Effector memory CD8-positive, alpha-beta T cell (primary cell): ENCODE measurements around the gene GRIPAP1.

ENCODE experiments used
- ATAC-seq: fragments of 150-1000 bp; cut with Tn5 transposase; replicated peaks from 2 replicates; pipeline ENCODE4 v1.10.0; 2021; ENCODE audit warnings: mild to moderate bottlenecking, moderate library complexity
- DNase-seq, 3 experiments: peaks; one replicate each; pipeline ENCODE4 v3.0.0; 2021
- H3K27ac Mint-ChIP-seq, 2 donors: one replicate each; pipeline ENCODE4 v1.8.0; 2022; ENCODE audit warnings: mild to moderate bottlenecking in 2 of 2, mixed read lengths in 2 of 2, moderate library complexity in 2 of 2
- H3K27me3 Mint-ChIP-seq, 2 donors: one replicate each; pipeline ENCODE4 v1.8.0; 2022; ENCODE audit warnings: mixed read lengths in 2 of 2
- H3K36me3 Mint-ChIP-seq: one replicate; pipeline ENCODE4 v1.8.0; 2022; ENCODE audit warnings: mild to moderate bottlenecking, moderate library complexity, mixed read lengths; ENCODE audit not compliant: insufficient read depth
- H3K4me1 Mint-ChIP-seq, 2 donors: one replicate each; pipeline ENCODE4 v1.8.0; 2022; ENCODE audit warnings: low read depth in 2 of 2, mixed read lengths in 2 of 2
- H3K4me3 Mint-ChIP-seq, 2 donors: one replicate each; pipeline ENCODE4 v1.8.0; 2022; ENCODE audit warnings: mild to moderate bottlenecking in 2 of 2, mixed read lengths in 2 of 2, moderate library complexity in 2 of 2
- H3K9me3 Mint-ChIP-seq, 2 donors: one replicate each; pipeline ENCODE4 v1.8.0; 2022; ENCODE audit warnings: mixed read lengths in 2 of 2

Gene GRIPAP1

GRCh38 chrX:48939524-48940228 lies 62.4 kb downstream of the GRIPAP1 start:
- no peak for DNase-seq
- H3K27ac Mint-ChIP-seq: peak overlapping the region; percentile 96 to 97
- H3K36me3 Mint-ChIP-seq: peaks cover 74% of the 10 kb centered on the region
- H3K9me3 Mint-ChIP-seq: no peaks in the 10 kb centered on the region
- no peaks in the 10 kb centered on the region for H3K27me3 Mint-ChIP-seq
- peak overlapping the region; percentile 83 to 89 for H3K4me3 Mint-ChIP-seq
- ATAC-seq: peak; percentile 11
- peaks cover 58 to 60% of the 10 kb centered on the region in 2 donors for H3K4me1 Mint-ChIP-seq

GRCh38 chrX:48938721-48939425 lies 63.2 kb downstream of the GRIPAP1 start:
- H3K9me3 Mint-ChIP-seq: no peaks in the 10 kb centered on the region
- peak; percentile 45 for ATAC-seq
- peak; percentile 32 to 59 (median 51) for DNase-seq
- H3K27ac Mint-ChIP-seq: peak overlapping the region; percentile 96 to 97
- peak overlapping the region; percentile 83 to 89 for H3K4me3 Mint-ChIP-seq
- peaks cover 60 to 63% of the 10 kb centered on the region in 2 donors for H3K4me1 Mint-ChIP-seq
- H3K27me3 Mint-ChIP-seq: no peaks in the 10 kb centered on the region
- peaks cover 80% of the 10 kb centered on the region for H3K36me3 Mint-ChIP-seq

GRCh38 chrX:48937054-48937907 lies 64.8 kb downstream of the GRIPAP1 start:
- peak overlapping the region; percentile 83 to 89 for H3K4me3 Mint-ChIP-seq
- peak overlapping the region; percentile 96 to 97 for H3K27ac Mint-ChIP-seq
- DNase-seq (peak; percentile 79 to 83 (median 80)), ATAC-seq (peak; percentile 71)
- no peaks in the 10 kb centered on the region for H3K9me3 Mint-ChIP-seq
- peaks cover 85% of the 10 kb centered on the region for H3K36me3 Mint-ChIP-seq
- peaks cover 55 to 58% of the 10 kb centered on the region in 2 donors for H3K4me1 Mint-ChIP-seq
- H3K27me3 Mint-ChIP-seq: no peaks in the 10 kb centered on the region

- no peak for ATAC-seq
Measured at GRCh38 chrX:48936429-48937053, 65.5 kb downstream of the GRIPAP1 start.

GRCh38 chrX:48935301-48935670 lies 66.8 kb downstream of the GRIPAP1 start:
- ATAC-seq (no peak), DNase-seq (no peak)
- Mint-ChIP-seq H3K27ac (peak overlapping the region; percentile 31 to 95), H3K36me3 (peaks cover 85% of the 10 kb centered on the region), H3K9me3 (no peaks in the 10 kb centered on the region), H3K4me1 (peaks cover 42 to 47% of the 10 kb centered on the region in 2 donors), H3K4me3 (peak overlapping the region in 1 of 2 donors; percentile 56), H3K27me3 (no peaks in the 10 kb centered on the region)

More at GRCh38 chrX:48936429-48937053, 65.5 kb downstream of the GRIPAP1 start:
- peak overlapping the region; percentile 83 to 89 for H3K4me3 Mint-ChIP-seq
- no peaks in the 10 kb centered on the region for H3K9me3 Mint-ChIP-seq
- peak overlapping the region; percentile 96 to 97 for H3K27ac Mint-ChIP-seq
- no peaks in the 10 kb centered on the region for H3K27me3 Mint-ChIP-seq
- peaks cover 47 to 51% of the 10 kb centered on the region in 2 donors for H3K4me1 Mint-ChIP-seq
- no peak for DNase-seq
- H3K36me3 Mint-ChIP-seq: peaks cover 82% of the 10 kb centered on the region

GRCh38 chrX:48934581-48935300 lies 67.3 kb downstream of the GRIPAP1 start:
- peak overlapping the region in 1 of 2 donors; percentile 56 for H3K4me3 Mint-ChIP-seq
- no peaks in the 10 kb centered on the region for H3K27me3 Mint-ChIP-seq
- ATAC-seq: peak; percentile 30
- no peaks in the 10 kb centered on the region for H3K9me3 Mint-ChIP-seq
- no peak for DNase-seq
- peaks cover 85% of the 10 kb centered on the region for H3K36me3 Mint-ChIP-seq
- H3K27ac Mint-ChIP-seq: peak overlapping the region; percentile 31 to 95
- H3K4me1 Mint-ChIP-seq: peaks cover 37 to 43% of the 10 kb centered on the region in 2 donors

- DNase-seq: no peak
- no peak for ATAC-seq
- peak overlapping the region; percentile 25 to 95 for H3K27ac Mint-ChIP-seq
- H3K4me1 Mint-ChIP-seq: peaks cover 28 to 33% of the 10 kb centered on the region in 2 donors
- no peaks in the 10 kb centered on the region for H3K27me3 Mint-ChIP-seq
- H3K36me3 Mint-ChIP-seq: peaks cover 79% of the 10 kb centered on the region
- no peak overlapping the region for H3K4me3 Mint-ChIP-seq
- no peaks in the 10 kb centered on the region for H3K9me3 Mint-ChIP-seq
Measured at GRCh38 chrX:48933757-48934156, 68.3 kb downstream of the GRIPAP1 start.

GRCh38 chrX:48927736-48928382 lies 74.2 kb downstream of the GRIPAP1 start:
- Mint-ChIP-seq H3K9me3 (no peaks in the 10 kb centered on the region), H3K36me3 (peaks cover 65% of the 10 kb centered on the region), H3K4me1 (peaks cover 6 to 9% of the 10 kb centered on the region in 2 donors), H3K4me3 (no peak overlapping the region), H3K27me3 (no peaks in the 10 kb centered on the region), H3K27ac (no peak overlapping the region)
- DNase-seq (no peak), ATAC-seq (no peak)

GRCh38 chrX:48927123-48927522 lies 74.9 kb downstream of the GRIPAP1 start:
- ATAC-seq: no peak

GRCh38 chrX:48924270-48924669 lies 77.8 kb downstream of the GRIPAP1 start:
- H3K27ac Mint-ChIP-seq: peak overlapping the region; percentile 83 to 97
- no peaks in the 10 kb centered on the region for H3K9me3 Mint-ChIP-seq
- peaks cover 65% of the 10 kb centered on the region for H3K36me3 Mint-ChIP-seq
- ATAC-seq (no peak), DNase-seq (no peak)
- peak overlapping the region; percentile 24 to 50 for H3K4me3 Mint-ChIP-seq
- no peaks in the 10 kb centered on the region for H3K27me3 Mint-ChIP-seq
- peaks cover 19 to 25% of the 10 kb centered on the region in 2 donors for H3K4me1 Mint-ChIP-seq

More at GRCh38 chrX:48927123-48927522, 74.9 kb downstream of the GRIPAP1 start:
- no peak for DNase-seq
- Mint-ChIP-seq H3K4me3 (no peak overlapping the region), H3K9me3 (no peaks in the 10 kb centered on the region), H3K4me1 (peaks cover 6 to 11% of the 10 kb centered on the region in 2 donors), H3K36me3 (peaks cover 62% of the 10 kb centered on the region), H3K27ac (no peak overlapping the region), H3K27me3 (no peaks in the 10 kb centered on the region)

GRCh38 chrX:48923771-48924170 lies 78.3 kb downstream of the GRIPAP1 start:
- peaks cover 67% of the 10 kb centered on the region for H3K36me3 Mint-ChIP-seq
- peak overlapping the region; percentile 24 to 50 for H3K4me3 Mint-ChIP-seq
- peaks cover 19 to 25% of the 10 kb centered on the region in 2 donors for H3K4me1 Mint-ChIP-seq
- H3K27ac Mint-ChIP-seq: peak overlapping the region; percentile 83 to 97
- no peaks in the 10 kb centered on the region for H3K9me3 Mint-ChIP-seq
- DNase-seq: no peak
- H3K27me3 Mint-ChIP-seq: no peaks in the 10 kb centered on the region
- ATAC-seq: no peak
